GM12864 (cell line): ENCODE measurements around the gene HDAC4.

Experiments
- DNase-seq: peaks from one replicate; pipeline ENCODE4 v3.0.0-alpha.2; 2011; ENCODE audit warnings: low read depth
- H3K4me3 ChIP-seq: 2 replicates; pipeline ENCODE4 v1.5.1; 2011; ENCODE audit warnings: mild to moderate bottlenecking, low read depth, low read length, control low read depth
- CTCF ChIP-seq: IDR thresholded peaks from 2 replicates; pipeline ENCODE4 v1.5.1; 2011; ENCODE audit warnings: low read depth, mild to moderate bottlenecking, moderate library complexity, low read length, control low read depth, inconsistent platforms; ENCODE audit errors: missing control alignments

HDAC4 gene

GRCh38 chr2:239151201-239152131 lies 249.4 kb downstream of the HDAC4 start:
- H3K4me3 ChIP-seq = no peak overlapping the region
- no peak for TF ChIP-seq CTCF
- DNase-seq = no peak

- no peak overlapping the region for H3K4me3 ChIP-seq
- peak; percentile 21 for DNase-seq
- TF ChIP-seq CTCF = no peak
Measured at GRCh38 chr2:239150125-239151011, 250.5 kb downstream of the HDAC4 start.

GRCh38 chr2:239149501-239149900 lies 251.3 kb downstream of the HDAC4 start:
- no peak for TF ChIP-seq CTCF
- no peak overlapping the region for H3K4me3 ChIP-seq
- DNase-seq = no peak

- no peak for DNase-seq
- H3K4me3 ChIP-seq = no peak overlapping the region
- no peak for TF ChIP-seq CTCF
Measured at GRCh38 chr2:239148495-239149200, 252.2 kb downstream of the HDAC4 start.

- DNase-seq = no peak
- TF ChIP-seq CTCF = no peak
- no peak overlapping the region for H3K4me3 ChIP-seq
Measured at GRCh38 chr2:239147376-239147775, 253.4 kb downstream of the HDAC4 start.

- H3K4me3 ChIP-seq = no peak overlapping the region
- no peak for TF ChIP-seq CTCF
- DNase-seq = no peak
Measured at GRCh38 chr2:239146741-239147181, 254.1 kb downstream of the HDAC4 start.
